GM18861 (cell line): ENCODE measurements around the gene DLL4.
A peak's percentile ranks its signal among the peaks of the same experiment; 100 is the strongest.

ENCODE experiments used
- ATAC-seq: cut with Tn5 transposase; IDR thresholded peaks from one replicate; pipeline ENCODE4 v1.9.1; 2021; ENCODE audit not compliant: unreplicated experiment

The DLL4 gene

DNA sequence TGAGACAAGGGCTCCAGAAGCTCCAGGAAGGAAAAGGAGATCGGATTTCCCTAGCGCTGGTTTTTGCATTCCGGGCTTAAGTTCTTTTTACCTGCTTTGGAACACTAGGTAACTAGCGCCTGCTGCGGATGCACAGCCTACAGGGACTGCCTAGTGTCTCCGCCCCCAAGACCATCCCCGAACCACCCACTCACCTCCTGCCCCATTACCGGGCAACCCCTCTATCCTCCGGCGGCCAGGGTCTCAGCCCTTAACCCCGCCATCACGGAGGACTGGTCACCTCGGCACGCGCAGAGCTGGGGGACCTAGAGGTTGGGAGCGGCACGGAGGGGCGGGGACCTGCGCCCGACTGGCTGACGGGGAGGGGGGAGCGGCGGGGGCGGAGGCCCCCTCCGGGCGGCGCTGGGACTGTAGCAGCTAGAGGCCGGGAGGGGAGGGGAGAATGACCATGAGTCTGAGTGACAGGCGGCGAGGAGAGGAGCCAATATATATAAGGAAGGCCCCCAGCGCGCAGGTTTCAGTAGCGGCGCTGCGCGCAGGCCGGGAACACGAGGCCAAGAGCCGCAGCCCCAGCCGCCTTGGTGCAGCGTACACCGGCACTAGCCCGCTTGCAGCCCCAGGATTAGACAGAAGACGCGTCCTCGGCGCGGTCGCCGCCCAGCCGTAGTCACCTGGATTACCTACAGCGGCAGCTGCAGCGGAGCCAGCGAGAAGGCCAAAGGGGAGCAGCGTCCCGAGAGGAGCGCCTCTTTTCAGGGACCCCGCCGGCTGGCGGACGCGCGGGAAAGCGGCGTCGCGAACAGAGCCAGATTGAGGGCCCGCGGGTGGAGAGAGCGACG lies at the start of gene DLL4:
TSS of gene DLL4 (plus strand) at position 520 of the 839 bp plus-strand sequence. CDS start 329 bp downstream, outside the sequence.
- ATAC-seq, result no peak

DNA sequence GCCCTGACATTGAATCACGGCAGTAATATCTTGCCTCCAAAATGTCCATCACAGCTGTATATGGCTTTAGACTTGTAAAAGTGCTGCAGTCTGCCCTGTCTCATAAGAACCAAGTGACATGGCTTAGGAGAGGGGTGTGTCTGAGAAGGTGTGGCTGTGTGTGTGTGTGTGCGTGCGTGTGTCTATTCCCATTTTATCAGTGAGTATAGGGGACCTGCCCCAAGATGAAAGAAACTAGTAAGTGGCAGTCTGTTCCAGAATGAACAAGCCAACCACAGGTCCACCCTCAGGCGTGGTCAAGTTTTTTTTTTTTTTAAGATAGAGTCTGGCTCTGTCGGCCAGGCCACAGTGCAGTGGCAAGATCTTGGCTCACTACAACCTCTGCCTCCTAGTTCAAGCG lies 49.5 kb upstream of the DLL4 start:
- ATAC-seq, result no peak

DNA sequence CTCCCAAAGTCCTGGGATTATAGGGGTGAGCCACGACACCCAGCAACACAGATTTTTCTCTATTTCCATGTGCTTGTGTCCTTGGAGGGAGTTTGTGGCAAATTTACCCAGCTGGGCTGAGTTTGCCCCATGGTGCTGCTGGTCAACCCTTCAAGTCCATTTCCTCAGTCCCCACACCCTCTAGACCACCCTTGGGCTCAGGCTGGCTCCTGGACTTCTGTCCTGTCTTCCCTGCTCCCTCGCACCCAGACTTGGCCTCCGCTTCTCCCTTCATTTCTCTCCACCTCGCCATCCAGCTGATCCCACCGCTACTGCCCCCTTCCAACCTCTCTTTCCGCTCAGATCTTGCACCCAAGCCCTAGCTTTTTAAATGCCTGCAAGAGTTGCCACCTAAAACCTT lies 47.8 kb upstream of the DLL4 start:
- no peak for ATAC-seq

DNA sequence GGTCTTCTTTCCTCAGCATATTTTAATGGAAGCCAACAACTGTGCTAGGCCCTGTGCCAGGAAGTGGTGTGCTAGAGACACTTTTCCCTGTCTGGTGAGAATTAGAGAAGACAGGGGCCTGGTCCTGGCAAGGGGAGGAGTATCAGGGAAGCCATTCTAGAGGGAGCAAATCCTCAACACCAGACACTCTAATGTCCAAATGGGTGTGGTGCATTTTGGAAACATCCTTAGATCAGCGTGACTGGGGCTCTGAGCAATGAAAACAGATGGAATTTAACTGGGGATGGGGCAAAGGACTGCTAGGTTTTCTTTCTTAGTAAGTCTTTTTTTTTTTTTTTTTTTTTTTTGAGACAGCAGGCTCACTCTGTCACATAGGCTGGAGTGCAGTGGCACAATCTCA lies 42.6 kb upstream of the DLL4 start:
- ATAC-seq, result no peak

DNA sequence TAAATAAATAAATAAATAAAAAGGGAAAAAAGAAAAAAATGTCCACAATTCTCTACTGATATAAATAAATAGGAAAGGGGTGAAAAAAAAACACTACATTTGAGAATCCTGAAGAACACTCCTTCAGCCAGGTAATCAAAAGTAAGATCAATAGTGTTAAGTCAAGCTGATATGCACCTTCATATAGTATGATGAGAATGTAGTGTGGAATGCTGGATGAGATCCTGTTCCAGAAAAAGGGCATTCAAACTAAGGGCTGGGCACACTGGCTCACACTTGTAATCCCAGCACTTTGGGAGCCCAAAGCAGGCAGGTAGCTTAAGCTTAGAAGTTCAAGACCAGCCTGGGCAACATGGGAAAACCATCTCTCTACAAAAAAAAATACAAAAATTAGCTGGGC lies 40.0 kb upstream of the DLL4 start:
- no peak for ATAC-seq

DNA sequence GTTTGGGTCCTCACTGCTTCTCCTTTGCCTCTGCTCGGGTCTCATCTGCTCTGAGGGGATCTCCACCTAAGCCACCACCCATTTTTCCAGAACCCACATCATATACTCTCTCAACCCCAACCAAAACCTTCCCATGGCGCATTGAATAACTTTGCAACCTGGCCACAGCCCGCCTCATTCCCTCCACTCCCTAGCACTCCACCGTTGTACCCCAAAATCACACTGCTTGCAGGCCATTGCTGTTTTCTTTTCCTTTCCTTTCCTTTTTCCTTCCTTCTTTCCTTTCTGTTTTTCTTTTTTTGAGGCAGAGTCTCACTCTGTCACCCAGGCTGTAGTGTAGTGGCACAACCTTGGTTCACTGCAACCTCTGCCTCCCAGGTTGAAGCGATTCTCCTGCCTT lies 38.0 kb upstream of the DLL4 start:
- ATAC-seq, result no peak

DNA sequence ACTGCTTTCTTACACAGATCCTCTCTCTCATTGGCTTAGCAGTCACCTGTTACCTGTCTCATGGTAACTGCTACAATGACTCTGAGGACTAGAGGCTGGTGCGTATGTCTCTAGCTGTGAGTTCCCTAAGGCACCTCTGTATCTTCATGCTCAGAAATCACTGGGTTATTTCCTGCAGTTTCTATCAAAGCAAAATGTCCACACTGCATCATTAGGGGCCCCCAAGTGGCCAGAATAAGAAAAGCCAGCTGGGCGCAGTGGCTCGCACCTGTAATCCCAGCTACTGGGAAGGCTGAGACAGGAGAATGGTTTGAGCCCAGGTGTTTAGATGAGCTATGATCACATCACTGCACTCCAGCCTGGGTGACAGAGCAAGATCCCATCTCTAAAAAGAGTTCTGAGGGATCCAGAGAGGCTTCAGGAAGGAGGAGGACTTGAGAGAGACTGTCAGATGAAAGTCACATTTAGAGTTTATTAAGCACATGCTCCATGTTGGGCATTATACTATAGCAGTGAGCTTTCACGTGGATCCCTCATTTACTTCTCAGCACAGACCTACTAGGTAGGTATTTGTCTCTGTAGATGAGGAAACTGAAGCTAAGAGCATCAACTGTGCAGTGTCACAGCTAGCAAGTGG lies 37.2 kb upstream of the DLL4 start:
- ATAC-seq, result no peak

DNA sequence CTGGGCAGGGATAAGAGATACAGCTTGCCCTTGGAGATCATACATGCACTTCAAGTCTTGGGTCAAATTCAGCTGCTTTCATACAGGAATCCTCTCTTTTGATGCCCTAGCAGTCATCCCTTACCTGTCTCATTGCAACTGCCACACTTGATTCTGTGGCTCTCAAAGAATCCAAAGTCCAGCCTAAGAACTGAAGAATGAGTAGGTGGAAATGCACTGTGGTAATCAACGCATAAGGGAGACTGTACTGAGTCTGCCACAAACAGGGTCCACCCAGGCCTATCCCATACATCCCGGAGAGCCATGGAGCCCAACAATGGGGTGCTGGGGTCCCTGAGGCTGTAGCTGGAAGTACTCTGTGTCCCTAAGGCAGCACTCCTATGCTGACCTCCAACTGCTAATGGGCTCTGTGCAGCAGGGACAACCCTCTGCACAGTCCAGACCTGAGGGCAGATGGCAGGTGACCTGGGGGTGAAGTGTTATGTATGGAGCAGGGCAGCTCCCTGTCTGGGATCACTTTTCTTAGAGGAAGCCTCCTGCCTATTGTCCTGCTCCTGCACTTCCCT lies 36.6 kb upstream of the DLL4 start:
- no peak for ATAC-seq

DNA sequence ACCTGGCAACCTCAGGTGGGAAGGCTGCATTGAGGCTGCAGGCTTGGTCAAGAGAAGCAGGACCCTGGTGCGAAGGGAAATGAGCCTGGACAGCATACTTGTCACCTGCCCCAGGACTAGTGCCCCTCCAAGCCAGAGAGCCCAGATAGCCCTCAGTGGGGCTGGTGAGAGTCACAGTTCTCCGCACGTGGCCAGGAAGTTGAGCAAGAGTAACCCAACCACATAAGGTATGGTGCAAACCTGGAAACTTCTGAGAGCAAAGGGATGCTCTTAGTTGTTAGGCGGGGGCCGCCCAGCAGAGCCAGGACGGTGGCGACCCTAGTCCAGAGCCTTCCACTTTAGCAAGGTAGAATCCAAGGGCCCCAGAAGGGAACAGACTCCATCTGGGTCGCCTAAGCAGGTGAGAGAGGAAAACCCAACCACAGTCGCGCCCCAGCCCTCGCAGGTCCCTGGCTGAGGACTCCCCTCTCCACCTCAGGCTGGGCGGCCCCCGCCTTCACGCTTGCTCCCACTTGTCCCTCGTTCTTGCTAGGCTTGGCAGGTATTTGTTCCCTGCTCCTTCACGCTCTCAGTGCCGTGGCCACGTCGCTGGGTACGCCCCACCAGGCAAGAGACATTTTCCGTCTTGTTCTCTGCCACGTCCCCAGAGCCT lies 36.0 kb upstream of the DLL4 start:
- no peak for ATAC-seq

DNA sequence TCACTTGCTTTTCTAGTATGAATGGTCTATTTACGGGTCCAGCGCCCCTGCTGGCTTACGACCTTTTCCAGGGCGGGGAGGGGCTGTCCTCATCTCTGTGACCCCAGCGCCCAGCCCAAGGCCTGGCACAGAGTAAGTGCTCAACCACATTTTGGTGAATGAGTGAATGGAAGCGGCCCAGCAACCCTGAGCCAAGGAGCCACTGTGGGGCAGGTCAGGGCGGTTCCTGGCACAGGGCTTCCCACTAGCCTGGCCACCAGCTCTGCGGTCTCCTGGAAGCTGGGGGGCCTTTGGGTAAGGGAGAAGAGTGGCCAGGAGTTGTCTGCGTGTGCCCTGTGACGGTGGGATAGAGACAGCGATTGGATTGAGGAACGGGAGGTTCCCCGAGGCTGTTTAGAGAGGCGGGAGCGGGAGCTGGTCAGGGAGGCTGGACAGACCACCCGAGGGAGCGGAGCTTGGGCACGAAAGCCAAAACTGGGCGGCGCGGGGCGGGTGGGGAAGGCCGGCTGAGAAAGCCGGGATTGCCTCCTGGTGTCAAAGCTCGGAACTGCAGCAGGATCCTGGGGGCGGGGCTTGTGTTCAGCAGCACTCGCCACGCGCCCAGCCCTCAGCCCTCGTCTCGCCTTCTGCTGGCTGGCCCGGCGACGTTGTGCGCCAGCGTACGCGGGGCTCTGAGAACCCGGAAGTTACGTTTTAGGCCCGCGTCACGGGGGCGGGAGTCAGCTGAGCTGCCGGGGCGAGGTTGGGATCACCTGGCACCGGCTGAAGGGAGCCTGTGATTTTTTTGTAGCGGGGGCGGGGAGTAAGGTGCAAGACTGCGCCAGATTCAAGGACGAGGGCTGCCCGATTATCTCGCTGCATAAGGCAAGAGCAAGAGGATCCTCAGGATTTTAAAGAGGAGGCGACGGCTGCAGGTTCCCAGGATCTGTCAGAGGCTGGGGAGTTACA lies 35.1 kb upstream of the DLL4 start, which contains the start of gene VPS18:
TSS of gene VPS18 (plus strand) at position 718 of the 948 bp plus-strand sequence. CDS start 319 bp downstream, outside the sequence.
- peak; percentile 79 for ATAC-seq

DNA sequence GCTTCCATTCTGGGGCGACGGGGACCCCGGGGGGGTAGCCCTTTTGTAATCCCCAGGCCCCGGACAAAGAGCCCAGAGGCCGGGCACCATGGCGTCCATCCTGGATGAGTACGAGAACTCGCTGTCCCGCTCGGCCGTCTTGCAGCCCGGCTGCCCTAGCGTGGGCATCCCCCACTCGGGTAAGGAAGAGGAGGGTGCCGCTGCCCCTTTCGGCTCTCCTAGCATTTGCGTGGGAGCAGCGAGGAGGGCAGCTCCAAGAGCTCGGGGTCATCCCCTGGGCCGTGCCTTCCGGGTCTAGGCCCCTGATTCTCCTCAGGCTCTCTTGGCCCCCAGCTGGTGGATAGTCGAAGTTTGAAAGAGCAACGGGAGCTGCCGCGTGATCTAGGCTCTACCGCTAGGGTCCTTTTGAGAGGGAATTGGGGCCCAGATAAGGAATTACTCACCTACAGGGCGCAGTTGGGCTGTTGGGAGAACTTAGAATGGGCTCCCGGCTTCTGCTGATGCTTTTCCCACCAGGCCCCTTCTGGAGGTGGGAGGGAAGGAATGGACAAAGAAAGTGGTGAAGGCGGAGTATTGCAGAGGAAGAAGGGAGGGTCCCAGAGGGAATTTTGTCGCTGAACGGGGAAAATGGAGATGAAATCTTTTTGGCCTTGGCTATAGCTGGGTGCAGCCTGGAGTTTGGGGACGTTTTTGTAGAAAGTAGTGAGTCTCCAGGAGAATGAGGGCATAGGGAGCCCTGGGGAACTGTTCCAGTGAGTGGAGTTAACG lies 34.3 kb upstream of the DLL4 start:
- no peak for ATAC-seq

DNA sequence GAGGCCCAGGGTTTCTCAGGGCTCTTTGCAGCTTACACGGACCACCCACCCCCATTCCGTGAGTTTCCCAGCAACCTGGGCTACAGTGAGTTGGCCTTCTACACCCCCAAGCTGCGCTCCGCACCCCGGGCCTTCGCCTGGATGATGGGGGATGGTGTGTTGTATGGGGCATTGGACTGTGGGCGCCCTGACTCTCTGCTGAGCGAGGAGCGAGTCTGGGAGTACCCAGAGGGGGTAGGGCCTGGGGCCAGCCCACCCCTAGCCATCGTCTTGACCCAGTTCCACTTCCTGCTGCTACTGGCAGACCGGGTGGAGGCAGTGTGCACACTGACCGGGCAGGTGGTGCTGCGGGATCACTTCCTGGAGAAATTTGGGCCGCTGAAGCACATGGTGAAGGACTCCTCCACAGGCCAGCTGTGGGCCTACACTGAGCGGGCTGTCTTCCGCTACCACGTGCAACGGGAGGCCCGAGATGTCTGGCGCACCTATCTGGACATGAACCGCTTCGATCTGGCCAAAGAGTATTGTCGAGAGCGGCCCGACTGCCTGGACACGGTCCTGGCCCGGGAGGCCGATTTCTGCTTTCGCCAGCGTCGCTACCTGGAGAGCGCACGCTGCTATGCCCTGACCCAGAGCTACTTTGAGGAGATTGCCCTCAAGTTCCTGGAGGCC lies 29.5 kb upstream of the DLL4 start:
- no peak for ATAC-seq

DNA sequence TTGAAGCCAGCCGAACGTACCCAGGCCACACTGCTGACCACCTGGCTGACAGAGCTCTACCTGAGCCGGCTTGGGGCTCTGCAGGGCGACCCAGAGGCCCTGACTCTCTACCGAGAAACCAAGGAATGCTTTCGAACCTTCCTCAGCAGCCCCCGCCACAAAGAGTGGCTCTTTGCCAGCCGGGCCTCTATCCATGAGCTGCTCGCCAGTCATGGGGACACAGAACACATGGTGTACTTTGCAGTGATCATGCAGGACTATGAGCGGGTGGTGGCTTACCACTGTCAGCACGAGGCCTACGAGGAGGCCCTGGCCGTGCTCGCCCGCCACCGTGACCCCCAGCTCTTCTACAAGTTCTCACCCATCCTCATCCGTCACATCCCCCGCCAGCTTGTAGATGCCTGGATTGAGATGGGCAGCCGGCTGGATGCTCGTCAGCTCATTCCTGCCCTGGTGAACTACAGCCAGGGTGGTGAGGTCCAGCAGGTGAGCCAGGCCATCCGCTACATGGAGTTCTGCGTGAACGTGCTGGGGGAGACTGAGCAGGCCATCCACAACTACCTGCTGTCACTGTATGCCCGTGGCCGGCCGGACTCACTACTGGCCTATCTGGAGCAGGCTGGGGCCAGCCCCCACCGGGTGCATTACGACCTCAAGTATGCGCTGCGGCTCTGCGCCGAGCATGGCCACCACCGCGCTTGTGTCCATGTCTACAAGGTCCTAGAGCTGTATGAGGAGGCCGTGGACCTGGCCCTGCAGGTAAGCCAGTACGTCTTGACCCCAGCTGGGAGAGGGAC lies 28.7 kb upstream of the DLL4 start:
- no peak for ATAC-seq

DNA sequence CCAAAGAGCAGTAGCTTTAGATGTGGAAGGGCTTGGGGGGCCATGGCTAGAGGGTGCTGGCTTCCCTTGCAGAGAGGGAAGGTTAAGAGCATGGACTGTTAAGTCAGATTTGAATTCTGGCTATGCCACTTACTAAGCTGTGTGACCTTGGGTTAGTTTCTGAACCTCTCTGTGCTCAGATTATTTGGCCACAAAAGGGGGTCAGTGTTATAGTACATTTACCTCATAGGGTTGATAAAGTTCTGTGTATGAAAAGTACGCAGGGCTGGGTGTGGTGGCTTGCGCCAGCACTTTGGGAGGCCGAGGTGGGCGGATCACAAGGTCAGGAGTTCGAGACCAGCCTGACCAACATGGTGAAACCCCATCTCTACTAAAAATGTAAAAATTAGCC lies 28.1 kb upstream of the DLL4 start:
- ATAC-seq, result no peak

DNA sequence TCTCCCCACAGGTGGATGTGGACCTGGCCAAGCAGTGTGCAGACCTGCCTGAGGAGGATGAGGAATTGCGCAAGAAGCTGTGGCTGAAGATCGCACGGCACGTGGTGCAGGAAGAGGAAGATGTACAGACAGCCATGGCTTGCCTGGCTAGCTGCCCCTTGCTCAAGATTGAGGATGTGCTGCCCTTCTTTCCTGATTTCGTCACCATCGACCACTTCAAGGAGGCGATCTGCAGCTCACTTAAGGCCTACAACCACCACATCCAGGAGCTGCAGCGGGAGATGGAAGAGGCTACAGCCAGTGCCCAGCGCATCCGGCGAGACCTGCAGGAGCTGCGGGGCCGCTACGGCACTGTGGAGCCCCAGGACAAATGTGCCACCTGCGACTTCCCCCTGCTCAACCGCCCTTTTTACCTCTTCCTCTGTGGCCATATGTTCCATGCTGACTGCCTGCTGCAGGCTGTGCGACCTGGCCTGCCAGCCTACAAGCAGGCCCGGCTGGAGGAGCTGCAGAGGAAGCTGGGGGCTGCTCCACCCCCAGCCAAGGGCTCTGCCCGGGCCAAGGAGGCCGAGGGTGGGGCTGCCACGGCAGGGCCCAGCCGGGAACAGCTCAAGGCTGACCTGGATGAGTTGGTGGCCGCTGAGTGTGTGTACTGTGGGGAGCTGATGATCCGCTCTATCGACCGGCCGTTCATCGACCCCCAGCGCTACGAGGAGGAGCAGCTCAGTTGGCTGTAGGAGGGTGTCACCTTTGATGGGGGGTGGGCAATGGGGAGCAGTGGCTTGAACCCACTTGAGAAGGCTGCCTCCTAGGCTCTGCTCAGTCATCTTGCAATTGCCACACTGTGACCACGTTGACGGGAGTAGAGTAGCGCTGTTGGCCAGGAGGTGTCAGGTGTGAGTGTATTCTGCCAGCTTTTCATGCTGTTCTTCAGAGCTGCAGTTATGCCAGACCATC lies 26.3 kb upstream of the DLL4 start:
- ATAC-seq, result no peak

DNA sequence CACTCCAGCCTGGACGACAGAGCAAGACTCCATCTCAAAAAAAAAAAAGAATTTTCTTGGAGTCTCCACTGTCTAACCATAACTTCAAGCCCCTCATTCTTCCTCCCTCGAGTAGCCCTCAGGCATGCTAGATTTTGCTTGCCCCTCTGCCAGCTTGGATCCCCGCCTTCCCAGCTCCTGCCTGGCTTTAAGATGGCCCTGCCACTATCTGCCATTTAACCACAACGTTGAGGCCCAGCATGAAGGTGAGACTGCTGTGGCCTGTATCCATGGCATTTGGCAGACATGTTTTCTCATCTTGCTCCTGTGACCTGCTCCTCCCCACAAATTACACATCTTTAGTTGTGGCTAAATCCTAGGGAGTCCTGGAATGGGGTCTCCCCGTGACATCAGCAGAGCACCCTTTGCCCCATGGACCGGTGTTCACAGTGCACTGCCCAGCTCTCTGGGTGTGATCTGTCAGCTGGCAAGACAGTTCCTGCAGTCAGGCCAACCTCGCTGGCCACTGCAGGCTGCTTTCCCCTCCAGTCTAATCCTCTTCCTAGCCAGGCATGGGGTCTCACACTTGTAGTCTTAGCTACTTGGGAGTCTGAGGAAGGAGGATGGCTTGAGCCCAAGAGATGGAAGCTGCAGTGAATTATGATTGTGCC lies 24.5 kb upstream of the DLL4 start:
- ATAC-seq, result no peak
